Spleen (tissue), 7 donors: ENCODE data around the gene SPACA7.

ENCODE experiments used
- POLR2A ChIP-seq, 3 donors: fragments of 450-650 bp; IDR thresholded peaks; one replicate each; pipeline ENCODE4 v1.5.1; 2017; ENCODE audit warnings: antibody characterized with exemption in 3 of 3, mild to moderate bottlenecking in 1 of 3
- POLR2AphosphoS5 ChIP-seq, 3 donors: sonication (generic); formaldehyde crosslinking; IDR thresholded peaks; one replicate each; pipeline ENCODE4 v1.5.1; 2017; ENCODE audit warnings: antibody characterized with exemption in 3 of 3
- TF ChIP-seq, protein P1 (sequence below), 11 experiments: fragments of 200-600 bp in 7 of 11; fragments of 450-650 bp in 4 of 11; sonication (generic) in 4 of 11; IDR thresholded peaks in 8 of 11; conservative IDR thresholded peaks in 3 of 11; 1 replicate in 7 of 11; 2 replicates in 4 of 11; pipeline versions ENCODE4 v1.4.0 to v1.8.0; 2016 to 2021; ENCODE audit warnings: antibody characterized with exemption in 11 of 11, inconsistent platforms in 4 of 11, mild to moderate bottlenecking in 1 of 11
- donor health status: DM: no; HTN: no; CAD: no; lungs with moderate emphysema.
- donor health status: DM: no; HTN: no; CAD: no.
- donor health status: DM: no; HTN: no; CAD: no.

- TF ChIP-seq, protein P1, sequence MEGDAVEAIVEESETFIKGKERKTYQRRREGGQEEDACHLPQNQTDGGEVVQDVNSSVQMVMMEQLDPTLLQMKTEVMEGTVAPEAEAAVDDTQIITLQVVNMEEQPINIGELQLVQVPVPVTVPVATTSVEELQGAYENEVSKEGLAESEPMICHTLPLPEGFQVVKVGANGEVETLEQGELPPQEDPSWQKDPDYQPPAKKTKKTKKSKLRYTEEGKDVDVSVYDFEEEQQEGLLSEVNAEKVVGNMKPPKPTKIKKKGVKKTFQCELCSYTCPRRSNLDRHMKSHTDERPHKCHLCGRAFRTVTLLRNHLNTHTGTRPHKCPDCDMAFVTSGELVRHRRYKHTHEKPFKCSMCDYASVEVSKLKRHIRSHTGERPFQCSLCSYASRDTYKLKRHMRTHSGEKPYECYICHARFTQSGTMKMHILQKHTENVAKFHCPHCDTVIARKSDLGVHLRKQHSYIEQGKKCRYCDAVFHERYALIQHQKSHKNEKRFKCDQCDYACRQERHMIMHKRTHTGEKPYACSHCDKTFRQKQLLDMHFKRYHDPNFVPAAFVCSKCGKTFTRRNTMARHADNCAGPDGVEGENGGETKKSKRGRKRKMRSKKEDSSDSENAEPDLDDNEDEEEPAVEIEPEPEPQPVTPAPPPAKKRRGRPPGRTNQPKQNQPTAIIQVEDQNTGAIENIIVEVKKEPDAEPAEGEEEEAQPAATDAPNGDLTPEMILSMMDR (IDR thresholded peaks at IDR 0.05 in 8 of 11, conservative IDR thresholded peaks at IDR 0.05 in 3 of 11), result no peak
- TF ChIP-seq POLR2A (IDR thresholded peaks at IDR 0.05), result no peak
- TF ChIP-seq POLR2AphosphoS5 (IDR thresholded peaks at IDR 0.05), result no peak
These were observed 21.0 kb downstream of the SPACA7 start for GRCh38 chr13:112397108-112397507.
